ENCODE measurements around the gene ANK3. TPM values are rescaled to one million over a fixed set of nuclear protein-coding genes. Genes with fewer than 3 reads are reported as not detected.

Gene ANK3
- total RNA-seq, 2 donors from 2014 or later: 41.0 to 113 TPM

GRCh38 chr10:60380781-60381180, 8.9 kb downstream of the ANK3 start:
- Histone ChIP-seq H3K9me3 (no peaks in the 10 kb centered on the region), H3K4me1 (no peaks in the 10 kb centered on the region), H3K4me3 (no peak overlapping the region), H3K27me3 (no peaks in the 10 kb centered on the region), H3K36me3 (replicated peaks in 1 of 2; ENCODE audit: insufficient read depth in 1 of 2, low read depth in 2 of 2) (no peaks in the 10 kb centered on the region), H3K27ac (no peak overlapping the region)
- 84 to 90% methylated on average over 5 of the region's 5 CpGs for WGBS, 2 donors
- intact Hi-C loops (cut with DNase I): no loop called here
- ATAC-seq (no peak), DNase-seq (no peak)
- no peak for TF ChIP-seq POLR2A (IDR thresholded peaks at IDR 0.05)
- no peak for TF ChIP-seq CTCF (IDR thresholded peaks at IDR 0.05)

- WGBS, 2 donors: 83 to 94% methylated on average over 1 of the region's 1 CpG
- H3K4me3 ChIP-seq: no peak overlapping the region
- ATAC-seq (no peak), DNase-seq (no peak)
- no peaks in the 10 kb centered on the region for H3K36me3 ChIP-seq (replicated peaks in 1 of 2; ENCODE audit: insufficient read depth in 1 of 2, low read depth in 2 of 2)
- no peak for TF ChIP-seq CTCF (IDR thresholded peaks at IDR 0.05)
- TF ChIP-seq POLR2A (IDR thresholded peaks at IDR 0.05): no peak
- H3K27me3 ChIP-seq: no peaks in the 10 kb centered on the region
- H3K9me3 ChIP-seq: no peaks in the 10 kb centered on the region
- intact Hi-C loops (cut with DNase I): no loop called here
- no peak overlapping the region for H3K27ac ChIP-seq
- no peaks in the 10 kb centered on the region for H3K4me1 ChIP-seq
Observed at GRCh38 chr10:60377955-60378354, 11.7 kb downstream of the ANK3 start.

- H3K4me3 ChIP-seq: no peak overlapping the region
- intact Hi-C loops (cut with DNase I): no loop called here
- H3K27ac ChIP-seq: no peak overlapping the region
- DNase-seq: no peak
- ATAC-seq: no peak
- WGBS, 2 donors: 11 to 27% methylated on average over 1 of the region's 1 CpG
- H3K36me3 ChIP-seq (replicated peaks in 1 of 2; ENCODE audit: insufficient read depth in 1 of 2, low read depth in 2 of 2): no peaks in the 10 kb centered on the region
- no peak for TF ChIP-seq POLR2A (IDR thresholded peaks at IDR 0.05)
- no peak for TF ChIP-seq CTCF (IDR thresholded peaks at IDR 0.05)
- no peaks in the 10 kb centered on the region for H3K27me3 ChIP-seq
- H3K4me1 ChIP-seq: no peaks in the 10 kb centered on the region
- no peaks in the 10 kb centered on the region for H3K9me3 ChIP-seq
Observed at GRCh38 chr10:60377042-60377352, 12.7 kb downstream of the ANK3 start.

- Histone ChIP-seq H3K27ac (no peak overlapping the region), H3K9me3 (no peaks in the 10 kb centered on the region), H3K4me1 (no peaks in the 10 kb centered on the region), H3K36me3 (replicated peaks in 1 of 2; ENCODE audit: insufficient read depth in 1 of 2, low read depth in 2 of 2) (no peaks in the 10 kb centered on the region), H3K4me3 (no peak overlapping the region), H3K27me3 (no peaks in the 10 kb centered on the region)
- no peak for ATAC-seq
- 86% methylated on average over 6 of the region's 6 CpGs for WGBS, 2 donors
- TF ChIP-seq POLR2A (IDR thresholded peaks at IDR 0.05): no peak
- TF ChIP-seq CTCF (IDR thresholded peaks at IDR 0.05): no peak
- intact Hi-C loops (cut with DNase I): no loop called here
- DNase-seq: no peak
Observed at GRCh38 chr10:60376221-60377041, 13.2 kb downstream of the ANK3 start.
